GDM1 (cell line): ENCODE measurements around the gene SNAPC5.
"Not testable (repeated sequence)": the region's sequence is repeated elsewhere in the genome, so short reads cannot be mapped to it uniquely, and the experiment has no call there.

ENCODE experiments used
- DNase-seq: peaks from one replicate; lab custom pipeline; 2025; lab: John Stamatoyannopoulos, UW

Gene SNAPC5, protein sequence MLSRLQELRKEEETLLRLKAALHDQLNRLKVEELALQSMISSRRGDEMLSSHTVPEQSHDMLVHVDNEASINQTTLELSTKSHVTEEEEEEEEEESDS

DNA sequence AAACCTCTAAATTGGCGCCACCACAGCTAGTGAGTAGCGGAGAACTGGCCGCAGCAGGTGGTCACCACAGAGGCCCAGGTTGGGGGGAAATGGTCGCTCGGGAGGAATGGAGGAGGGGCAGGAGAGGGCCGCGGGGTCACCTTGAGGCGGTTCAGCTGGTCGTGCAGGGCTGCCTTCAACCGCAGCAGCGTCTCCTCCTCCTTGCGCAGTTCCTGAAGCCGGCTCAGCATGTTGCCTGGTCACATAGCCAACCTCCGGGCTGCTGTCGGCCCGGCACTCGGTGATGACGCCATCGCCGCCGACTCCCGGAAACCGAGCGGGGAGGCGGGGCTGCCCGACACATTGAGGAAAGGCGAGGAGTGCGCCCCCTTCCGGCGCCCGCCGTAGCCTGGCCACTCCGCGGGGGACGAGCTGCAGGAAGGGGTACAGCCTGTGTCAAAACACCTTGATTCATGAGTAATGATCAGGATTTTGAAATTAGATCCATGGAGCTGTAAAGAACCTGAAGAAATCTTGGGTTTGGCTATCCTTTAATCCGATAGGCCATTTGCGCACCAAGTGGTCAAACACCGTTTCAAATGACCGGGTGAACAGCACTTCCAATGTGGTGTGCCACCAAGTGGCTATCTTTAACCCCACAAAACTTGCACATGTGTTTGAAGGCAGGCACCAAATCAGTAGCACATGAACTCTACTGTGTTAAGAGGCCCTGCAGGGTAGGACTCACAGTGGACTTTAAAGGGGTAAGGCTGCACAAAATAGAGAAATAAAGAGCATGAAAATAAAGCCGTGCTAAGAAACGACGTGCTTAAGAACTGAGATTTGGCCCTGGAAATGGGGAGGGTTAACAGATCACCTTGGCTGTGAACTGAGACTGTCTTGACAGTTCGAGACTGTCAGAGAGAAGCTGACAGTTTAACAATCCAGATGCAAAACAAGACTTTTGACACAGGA, at the start of gene SNAPC5:
TSS of gene SNAPC5 (minus strand) at position 261 of the 954 bp plus-strand sequence. CDS start at position 230, 31 bp downstream.
- DNase-seq = peak; percentile 93

DNA sequence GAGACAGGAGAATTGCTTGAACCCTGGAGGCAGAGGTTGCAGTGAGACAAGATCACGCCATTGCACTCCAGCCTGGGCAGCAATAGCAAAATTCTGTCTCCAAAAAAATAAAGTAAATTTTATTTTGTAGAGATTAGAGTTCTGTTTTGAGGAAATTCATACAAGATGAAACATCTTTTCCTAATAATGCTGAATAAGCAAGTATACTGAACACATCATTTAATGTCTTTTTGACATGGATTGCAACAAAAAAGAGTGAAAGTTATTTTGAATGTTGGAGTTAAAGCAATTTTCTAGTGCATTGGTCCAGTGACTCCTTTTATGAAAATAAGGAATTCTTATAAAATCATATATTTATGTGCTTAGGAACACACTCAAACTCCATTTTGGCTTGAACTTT, 47.7 kb upstream of the SNAPC5 start:
- DNase-seq = no peak

DNA sequence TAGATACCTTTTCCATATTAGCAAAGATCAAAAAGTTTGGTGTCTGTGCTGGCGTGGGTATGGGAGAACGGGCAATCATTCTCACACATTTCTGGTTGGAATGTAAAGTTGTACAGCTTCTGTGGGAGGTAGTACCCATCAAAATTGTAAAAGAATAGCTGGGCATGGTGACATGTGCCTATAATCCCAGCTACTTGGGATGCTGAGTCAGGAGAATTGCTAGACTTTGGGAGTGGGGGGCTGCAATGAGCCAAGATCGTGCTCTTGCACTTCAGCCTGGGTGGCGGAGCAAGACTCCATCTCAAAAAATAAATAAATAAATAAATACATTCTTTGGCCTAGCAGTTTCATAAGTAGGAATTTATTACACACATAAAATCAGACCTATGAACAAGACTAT, 45.3 kb upstream of the SNAPC5 start:
- DNase-seq = no peak

DNA sequence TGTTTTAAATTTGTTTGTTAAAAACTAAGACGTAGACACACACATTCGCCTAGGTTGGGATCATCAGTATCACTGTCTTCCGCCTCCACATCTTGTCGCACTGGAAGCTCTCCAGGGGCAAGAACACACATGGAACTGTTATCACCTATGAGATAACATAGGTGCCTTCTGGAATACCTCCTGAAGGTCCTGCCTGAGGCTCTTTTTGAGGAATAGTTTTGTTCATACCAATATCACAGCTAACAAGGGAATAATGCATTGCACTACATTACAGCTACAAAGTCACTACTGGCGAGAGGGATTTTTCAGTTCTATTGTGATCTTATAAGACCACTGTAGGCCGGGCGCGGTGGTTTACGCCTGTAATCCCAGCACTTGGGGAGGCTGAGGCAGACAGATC, 37.5 kb upstream of the SNAPC5 start:
- no peak for DNase-seq

DNA sequence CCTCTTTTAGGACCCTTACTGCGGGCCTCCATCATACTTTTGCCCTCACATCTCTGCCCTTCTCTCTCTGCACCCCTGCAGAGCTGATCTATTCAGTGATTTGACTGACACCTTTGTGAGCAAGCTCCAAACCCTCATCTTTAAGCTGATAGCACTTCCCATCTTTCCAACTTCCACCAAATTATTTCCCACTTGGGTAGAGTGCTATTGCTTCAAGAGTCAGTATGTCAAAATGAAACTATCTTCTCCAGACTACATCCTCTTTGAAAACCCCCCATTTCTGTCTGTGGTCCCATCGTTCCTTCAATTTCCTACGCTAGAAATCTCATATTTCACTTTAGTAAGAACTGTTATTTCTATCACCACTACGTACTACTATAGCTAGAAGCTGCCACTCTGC, 27.3 kb upstream of the SNAPC5 start:
- DNase-seq = no peak

DNA sequence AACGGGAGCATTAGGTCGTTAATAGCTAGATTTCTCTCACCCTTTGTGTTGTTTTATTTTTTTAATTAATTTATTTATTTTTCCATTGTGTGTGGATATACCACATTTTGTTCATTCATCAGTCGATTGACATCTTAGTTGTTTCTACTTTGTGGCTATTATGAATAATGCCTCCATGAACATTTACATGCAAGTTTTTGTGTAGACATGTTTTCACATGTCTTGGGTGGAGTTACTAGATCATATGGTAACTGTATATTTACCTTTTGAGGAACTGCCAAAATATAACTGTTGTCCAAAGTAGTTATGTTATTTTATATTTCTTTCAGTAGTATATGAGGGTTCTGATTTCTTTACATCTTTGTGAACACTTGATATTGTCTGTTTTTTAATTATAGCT, 26.4 kb upstream of the SNAPC5 start:
- no peak for DNase-seq

DNA sequence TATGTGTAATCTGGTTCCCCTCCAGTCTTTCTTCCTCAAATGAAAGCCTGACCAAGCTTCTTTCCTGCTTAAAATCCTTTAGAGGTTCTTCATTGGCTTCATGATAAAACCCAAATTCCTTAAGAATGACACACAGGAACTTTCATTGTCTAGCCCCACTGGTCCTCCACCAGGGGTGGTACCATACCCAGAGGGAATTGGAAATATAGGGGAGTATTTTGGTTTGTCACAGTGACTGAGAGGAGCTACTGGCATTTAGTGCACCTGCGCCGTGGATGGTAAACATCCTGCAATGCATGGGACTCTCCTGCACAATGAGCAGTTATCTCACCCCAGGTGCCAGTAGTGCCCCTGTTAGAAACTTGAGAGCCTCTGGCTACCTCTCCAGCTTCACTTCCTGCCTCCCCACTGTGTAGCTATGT, 18.4 kb upstream of the SNAPC5 start:
- no peak for DNase-seq

DNA sequence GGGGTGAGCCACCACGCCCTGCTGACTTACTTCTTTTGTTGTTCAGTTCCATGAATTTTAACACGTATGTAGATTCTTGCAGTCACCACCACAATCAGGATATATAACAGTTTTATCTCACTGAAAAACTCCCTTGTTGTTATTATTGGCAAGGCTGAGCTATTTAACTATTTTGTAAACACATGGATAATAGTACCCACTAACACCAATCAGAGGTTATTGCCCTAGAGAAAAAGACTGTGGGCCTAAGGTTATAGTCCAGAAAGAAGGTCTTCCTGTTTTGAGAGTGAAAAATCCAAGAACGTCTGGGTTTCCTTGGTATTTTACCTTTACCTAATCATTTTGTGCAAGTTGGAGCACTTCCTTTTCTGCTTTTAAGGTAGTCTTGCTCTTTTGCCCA, 17.0 kb upstream of the SNAPC5 start:
- no peak for DNase-seq

DNA sequence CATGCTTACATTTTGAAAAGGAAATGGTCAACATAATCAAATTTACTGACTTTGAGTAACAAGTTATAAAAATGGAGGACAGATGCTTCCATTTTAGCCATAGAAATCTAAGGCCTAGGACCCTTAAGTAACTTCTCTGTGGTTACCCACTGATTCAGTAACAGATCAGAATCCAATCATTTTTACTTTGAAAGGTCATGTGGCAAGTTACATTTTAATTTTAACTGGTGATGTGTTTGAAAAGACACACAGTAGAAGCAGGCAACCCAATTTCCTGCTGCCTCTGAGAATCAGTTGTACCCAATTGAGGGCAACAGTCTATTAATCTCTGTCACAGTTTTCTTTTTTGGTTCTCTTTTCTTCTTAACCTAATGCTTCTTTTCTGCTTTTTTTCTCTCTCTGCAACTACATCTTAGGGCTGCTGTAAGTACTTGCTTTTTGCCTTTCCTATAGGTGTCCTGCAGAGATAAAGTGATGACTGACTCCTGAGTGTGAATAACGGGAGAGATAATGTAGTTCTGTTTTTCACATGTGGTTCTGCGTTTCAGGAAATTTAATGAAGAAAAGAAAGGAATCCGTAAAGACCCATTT, 10.8 kb upstream of the SNAPC5 start:
- no peak for DNase-seq

DNA sequence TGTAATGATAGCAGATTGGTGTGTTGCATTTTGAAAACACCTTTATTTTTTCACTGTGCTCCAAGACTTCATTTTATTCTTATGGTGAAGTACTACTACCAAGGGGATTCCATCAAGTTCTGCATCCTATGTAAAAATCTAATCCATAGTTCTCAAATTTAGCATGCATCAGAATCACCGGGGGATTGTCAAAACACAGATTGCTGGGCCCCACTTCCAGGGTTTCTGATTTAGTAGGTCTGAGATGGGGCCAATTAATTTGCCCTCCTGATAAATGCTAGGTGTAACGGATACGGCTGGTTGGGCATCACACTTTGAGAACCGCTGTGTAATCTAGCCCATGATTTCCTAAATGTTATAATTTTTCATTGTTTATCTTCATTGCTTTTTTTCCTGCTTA, 8.3 kb upstream of the SNAPC5 start:
- no peak for DNase-seq

DNA sequence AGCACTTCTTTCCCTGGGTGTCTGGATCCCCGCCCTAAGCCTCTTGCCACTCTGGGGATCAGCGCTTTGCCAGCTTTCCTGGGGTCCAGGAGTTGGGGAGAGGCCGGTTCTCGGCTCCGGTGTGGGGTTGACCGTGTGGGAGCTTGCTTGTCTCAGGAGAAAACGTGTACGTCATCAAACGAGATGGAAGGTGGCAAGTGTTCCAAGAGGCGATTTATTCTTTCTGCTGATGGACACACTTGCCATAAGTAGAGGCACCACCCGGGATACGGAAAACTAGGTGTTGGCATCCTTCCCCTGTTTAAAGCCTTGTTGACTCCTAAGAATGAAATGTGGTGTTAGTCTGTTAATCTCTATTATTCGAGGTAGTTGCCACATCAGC, 7.9 kb upstream of the SNAPC5 start:
- no peak for DNase-seq

DNA sequence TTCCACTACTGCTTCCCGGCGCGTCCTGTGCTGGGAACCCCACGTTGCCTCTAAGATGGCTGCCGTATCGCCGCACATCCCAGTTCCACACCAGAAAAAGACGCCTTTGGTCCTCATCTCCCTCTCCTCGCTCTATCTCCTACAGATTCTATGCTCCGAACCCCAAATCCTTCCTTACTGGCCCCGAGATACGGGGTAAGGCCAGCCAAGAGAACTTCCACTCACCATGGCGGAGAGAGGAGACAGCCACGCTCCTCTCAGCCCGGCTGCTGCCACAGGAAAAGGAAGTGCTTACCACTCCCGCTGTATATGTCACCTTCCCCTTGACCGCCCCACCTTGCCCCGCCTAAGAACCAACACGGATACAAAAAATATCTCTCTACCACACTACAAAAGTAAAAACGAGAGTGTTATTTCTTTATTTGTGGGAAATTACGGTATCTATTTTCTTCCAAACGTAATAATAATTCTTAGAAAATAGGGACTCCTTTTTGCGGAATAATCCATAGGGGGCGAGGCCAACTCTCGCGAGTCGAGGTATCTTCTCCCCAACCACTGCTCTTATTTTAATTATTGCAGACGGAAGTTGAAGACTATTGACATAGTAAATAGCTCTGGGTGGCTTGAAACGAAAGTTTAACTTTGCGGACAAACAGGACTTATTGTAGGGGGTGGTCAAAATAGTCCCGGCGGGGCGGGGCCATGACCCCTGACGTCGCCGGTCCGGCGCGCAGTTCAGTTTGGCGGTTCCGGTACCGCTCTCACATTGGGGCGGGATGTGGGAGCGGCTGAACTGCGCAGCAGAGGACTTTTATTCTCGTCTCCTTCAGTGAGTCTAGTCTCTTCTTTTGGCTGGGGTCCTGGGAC, 7.2 kb upstream of the SNAPC5 start, which contains the start of the genes RPL4 and ZWILCH:
TSS of gene RPL4 (minus strand) at position 293 of the 867 bp plus-strand sequence. CDS start at position 228, 65 bp downstream.
TSS of gene ZWILCH (plus strand) at position 764 of the 867 bp plus-strand sequence. CDS start at position 777, 13 bp downstream.
- DNase-seq = peak; percentile 66

DNA sequence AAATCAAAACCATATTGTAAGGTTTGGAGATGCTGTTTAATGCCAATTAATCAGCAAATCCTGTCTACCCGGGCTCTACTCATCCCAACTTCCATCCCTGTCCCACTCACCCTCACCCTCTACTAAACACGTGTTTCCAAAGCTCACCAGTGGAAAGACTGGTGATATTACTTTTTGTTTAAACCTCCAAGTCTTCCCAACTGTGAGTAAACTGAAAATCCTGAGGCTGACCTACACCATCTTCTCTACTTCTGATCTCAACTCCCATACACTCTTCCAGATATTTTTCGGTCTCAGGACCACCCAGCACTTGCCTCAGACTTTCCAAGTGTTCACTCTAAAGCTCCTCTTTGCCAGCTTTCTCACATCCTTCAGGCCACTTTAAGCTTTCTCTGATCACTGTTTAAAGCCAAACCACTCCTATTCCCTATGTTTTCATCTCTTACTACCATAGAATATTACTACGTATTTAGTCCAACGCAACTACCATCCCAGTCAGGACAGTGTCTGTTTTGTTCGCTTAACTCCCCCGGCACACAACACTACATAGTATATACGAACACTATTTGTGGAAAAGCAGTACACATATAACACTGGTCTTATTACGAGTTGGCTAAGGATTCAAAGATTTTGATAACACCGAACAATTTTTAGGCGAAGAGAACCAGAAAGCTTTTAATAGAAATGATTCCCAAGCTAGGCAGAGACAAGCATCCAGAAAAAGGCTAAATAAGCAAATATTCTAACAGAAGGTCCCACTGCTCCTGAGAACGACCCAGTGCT, 6.4 kb upstream of the SNAPC5 start:
- DNase-seq = no peak

DNA sequence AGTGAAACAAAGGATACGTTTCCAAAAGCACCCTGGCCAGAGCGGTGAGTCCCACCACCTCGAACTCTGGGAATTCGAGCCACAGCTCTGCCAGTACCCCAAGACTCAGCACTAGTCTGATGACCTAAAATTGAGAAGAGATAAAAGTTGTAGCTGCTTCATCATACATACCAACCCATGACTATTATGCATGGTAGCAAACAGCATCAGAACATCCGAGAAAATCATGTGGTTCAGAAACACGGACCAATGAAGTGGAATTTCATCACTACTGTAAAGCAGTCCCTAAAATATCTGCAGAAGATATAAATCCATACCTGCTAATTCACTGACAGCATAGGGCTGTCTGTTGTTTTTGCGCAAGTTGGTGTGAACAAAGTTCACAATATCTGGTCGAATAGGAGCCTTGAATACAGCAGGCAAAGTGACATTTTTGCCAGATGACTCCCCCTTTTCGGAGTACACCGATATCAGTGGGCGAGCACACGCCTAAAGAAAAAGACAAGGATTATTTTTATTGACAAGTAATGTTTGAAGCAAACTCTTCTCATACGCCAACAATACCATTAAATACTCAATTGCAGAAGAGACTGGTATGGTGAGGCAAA, 5.6 kb upstream of the SNAPC5 start:
- DNase-seq = not testable (repeated sequence)

DNA sequence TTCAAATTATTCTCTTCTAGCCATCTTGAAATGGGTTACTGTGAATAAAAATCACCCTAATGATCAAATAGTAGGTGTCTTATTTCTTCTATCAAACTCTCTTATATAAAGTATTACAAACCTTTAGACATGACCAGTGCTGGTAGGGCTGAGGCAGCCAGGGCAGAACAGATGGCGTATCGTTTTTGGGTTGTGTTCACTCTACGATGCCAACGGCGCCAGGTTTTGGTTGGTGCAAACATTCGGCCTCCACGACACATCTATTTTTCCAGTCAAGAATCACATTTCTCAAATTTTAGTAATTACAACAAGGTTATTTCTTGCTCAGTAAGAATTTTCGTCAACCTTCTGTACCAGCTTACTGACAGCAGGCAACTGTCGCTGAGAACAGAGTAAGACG, 4.9 kb upstream of the SNAPC5 start:
- no peak for DNase-seq

DNA sequence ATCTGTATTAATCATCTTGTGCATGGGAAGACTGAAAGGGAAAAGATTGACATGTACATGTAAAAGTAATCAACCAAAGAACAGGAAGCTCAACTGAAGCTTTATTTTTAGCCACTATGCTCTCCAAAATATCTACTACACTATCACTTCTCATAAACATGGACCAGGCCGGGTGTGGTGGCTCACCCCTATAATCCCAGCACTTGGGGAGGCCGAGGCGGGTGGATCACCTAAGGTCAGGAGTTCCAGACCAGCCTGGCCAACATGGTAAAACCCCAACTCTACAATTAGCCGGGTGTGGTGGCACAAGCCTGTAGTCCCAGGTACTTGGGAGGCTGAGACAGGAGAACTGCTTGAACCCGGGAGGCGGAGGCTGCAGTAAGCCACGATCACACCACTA, 2.8 kb upstream of the SNAPC5 start:
- DNase-seq = not testable (repeated sequence)

DNA sequence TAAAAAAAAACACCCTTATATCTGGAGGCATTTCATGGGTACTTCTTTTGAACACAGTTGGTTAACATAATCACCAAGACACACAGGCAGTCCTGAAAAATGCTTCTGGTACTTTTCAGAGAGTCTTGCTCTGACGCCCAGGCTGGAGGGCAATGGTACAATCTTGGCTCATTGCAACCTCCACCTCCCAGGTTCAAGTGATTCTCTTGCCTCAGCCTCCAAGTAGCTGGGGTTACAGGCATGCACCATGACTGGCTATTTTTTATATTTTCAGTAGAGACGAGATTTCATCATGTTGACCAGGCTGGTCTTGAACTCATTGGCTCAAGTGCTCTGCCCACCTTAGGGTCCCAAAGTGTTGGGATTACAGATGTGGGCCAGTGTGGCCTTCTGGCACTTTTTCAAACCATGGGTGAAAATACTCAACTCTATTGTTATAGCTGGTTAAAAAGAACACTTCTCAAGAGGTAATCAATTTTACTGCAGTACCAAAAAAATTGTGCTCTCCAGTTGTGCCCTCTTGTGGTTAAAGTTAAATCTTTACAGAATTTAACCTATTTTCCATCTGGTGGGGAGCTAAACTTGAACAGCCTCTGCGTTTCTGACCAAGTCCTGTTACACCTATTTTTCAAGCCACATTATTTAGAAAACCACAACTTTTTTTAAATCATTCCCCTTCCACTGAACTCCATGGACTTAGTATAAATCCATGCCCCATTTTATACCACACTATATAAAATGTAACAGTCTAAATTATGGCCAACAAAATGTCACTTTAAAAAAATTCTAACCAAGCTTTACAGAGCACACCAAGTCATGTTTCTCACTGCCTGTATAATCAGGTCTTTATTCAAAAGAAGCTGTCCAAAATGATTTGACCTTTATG, 1.2 kb upstream of the SNAPC5 start:
- DNase-seq = no peak

DNA sequence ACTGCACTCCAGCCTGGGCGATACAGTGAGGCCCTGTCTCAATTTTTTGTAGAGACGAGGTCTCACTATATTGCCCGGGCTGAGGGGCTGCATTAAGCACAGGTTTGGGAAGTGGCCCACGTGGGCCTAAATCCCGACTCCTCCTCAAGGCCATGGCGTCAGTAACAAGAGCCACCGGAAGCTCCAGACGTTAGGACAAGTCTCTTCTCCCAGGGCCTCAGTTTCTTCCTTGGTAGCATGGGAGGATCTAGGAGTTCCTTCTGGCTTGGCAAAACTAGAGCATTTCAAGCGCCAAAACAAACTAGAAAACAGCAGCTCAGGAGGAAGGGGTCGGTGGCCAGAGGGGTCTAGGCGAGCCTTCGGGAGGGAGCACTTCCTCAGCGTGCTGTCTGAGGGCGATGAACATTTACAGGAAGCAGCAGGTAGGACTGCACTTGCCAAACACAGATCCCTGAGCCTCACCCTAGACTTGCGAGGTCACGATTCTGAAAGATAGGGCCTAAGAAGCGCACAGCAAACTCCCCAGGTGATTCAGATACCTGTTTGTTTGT, 536 bp downstream of the SNAPC5 start:
- DNase-seq = no peak

DNA sequence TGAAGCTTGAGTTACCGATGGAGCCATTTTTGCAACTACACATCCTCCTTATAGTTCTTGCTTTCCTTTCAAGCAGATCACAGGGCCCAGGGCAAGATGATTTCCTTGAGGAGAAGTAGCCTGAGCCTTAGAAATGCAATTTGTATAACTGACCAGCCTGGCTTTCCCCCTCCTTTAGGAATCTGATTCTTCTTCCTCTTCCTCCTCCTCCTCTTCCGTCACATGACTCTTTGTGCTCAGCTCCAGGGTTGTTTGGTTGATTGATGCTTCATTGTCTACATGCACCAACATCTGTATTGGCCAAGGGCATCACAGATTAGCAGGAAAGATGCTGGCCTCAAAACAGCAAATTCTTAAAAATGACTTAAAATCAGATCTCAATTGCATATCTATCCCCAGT, 3.3 kb downstream of the SNAPC5 start:
- DNase-seq = no peak
